CD4-positive, alpha-beta T cell treated with Interleukin-4 for 1 hour (primary cell): Measurements from ENCODE around the gene KIAA1217.
"Not testable (repeated sequence)": the region's sequence is repeated elsewhere in the genome, so short reads cannot be mapped to it uniquely, and the experiment has no call there.

ENCODE experiments used
- DNase-seq, 2 donors: peaks; one replicate each; pipeline ENCODE4 v3.0.0-alpha.2; 2020 to 2022

KIAA1217 gene

GRCh38 chr10:24299578-24300260, 90.8 kb downstream of the KIAA1217 start:
- no peak for DNase-seq

- no peak for DNase-seq
Observed at GRCh38 chr10:24303522-24304310, 94.8 kb downstream of the KIAA1217 start.

DNA sequence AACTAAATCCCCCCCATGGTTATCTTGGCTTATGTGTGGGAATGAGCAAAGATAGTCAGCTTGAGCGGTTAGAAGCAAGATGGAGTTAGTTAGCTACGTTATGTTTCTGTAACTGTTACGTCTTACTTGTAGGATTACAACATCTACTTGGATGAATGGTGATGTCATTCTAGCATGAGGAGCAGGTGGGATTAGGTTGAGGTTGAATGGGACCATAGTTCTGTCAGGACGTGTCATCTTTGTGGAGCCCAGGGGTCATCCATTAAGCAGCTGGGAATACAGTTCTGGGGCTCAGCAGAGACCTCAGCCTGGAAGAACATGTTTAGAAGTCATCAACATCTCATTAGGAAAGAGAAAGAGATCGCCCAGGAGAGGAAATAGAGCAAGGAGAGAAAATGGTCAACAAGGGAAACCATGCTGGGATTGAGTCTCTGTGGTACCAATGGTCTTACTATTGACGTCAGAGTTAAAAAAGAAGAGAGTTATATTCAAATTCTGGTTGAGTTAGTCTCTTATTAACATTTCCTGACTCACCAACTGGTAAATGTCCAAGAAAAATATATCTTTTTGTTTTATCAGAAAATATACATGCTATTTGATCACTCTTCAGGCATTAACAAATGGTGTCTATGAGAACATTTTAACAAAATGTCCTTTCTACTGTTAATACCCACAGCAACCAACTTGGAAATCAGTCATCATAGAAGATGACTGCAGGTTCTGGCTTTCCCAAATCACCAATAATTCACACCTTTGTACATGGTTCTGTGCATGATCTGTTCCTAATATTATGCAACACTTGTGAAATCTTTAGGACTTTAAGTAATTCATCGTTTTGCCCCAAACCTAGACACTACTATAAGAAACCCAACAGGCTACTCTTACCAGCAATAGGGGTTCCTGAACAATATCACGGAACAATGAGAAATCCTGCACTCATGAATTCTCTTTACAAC, 96.9 kb downstream of the KIAA1217 start:
- no peak for DNase-seq

GRCh38 chr10:24306507-24306875, 97.6 kb downstream of the KIAA1217 start:
- DNase-seq = no peak

- DNase-seq = no peak
Observed at GRCh38 chr10:24307116-24307515, 98.2 kb downstream of the KIAA1217 start.

- DNase-seq = no peak
Observed at GRCh38 chr10:24307696-24308485, 99.0 kb downstream of the KIAA1217 start.

- no peak for DNase-seq
Observed at GRCh38 chr10:24310104-24310503, 101.2 kb downstream of the KIAA1217 start.

DNA sequence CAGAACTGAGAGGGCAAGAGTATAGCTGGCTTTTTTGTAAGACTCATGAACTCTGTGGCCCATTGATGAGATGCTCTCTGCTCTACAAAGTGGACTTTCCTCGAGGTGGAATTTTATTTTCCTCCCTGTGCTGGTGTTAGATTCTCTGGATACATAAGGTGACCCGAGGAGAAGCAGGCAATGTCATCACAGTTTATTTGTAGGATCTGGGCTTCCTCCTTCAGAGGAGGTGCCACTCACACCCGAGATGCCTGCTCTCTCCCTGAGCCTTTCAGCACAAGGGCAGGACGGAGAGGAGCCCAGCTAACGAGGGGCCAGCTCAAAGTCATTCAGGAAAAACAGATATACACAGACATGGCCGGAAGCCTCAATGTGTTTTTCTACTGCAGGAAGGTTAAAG, 103.0 kb downstream of the KIAA1217 start:
- DNase-seq = no peak

DNA sequence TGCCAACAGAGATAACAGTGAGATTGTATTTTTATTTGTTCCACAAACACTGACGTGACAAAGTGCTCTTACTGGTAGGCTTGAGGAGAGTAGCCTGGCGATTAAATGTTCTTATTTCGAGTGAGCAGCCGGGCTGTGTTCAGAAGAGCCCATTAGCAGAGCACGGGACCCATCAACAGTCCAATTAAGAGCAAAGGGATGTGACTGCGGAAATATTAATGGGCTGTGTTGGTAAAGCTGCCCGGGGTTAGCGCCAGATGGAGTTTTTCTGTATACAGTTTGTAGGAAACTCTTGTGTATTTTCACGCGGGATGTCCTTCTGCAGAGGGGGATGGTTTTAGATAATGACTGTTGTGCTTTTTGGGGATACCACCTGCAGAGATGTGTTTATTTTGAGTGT, 104.3 kb downstream of the KIAA1217 start:
- no peak for DNase-seq

DNA sequence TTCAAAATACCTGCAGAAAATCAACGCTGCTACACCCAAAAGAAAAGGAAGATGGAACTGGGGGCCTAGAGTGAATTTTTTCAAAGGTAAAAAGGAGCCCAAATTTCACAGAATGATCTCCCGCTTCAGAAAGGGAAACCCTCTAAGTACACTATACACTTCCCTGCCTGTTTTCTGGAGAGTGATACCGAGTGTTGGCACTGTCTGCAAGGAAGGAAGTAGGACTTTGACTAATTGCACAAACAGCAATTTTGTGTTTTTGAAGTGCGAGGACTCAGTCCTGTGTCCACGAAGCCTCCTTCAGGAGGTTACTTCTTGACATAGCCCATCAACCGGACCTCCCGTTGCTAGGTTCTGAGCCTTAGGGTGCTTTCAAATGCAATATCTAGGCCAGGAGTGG, 106.3 kb downstream of the KIAA1217 start:
- DNase-seq = no peak

- DNase-seq = no peak
Observed at GRCh38 chr10:24318517-24318916, 109.6 kb downstream of the KIAA1217 start.

DNA sequence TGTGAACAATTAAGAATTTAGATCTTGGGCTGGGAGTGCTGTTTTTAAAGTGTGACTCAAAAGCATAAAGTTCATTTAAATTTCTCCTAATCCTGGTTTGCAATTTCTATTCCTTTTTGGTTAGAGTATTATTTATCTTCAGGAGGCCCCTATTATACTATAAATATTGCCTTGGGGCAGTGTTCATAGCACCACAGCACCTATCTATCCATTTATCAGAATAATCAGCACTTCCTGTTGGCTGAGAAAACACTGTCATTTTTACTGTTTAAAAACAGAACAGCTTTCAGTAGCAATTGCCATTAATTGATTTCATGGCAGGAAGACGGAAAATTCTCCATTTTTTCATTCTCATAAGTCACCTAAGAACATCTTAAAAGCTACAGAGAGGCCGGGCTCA, 111.4 kb downstream of the KIAA1217 start:
- no peak for DNase-seq

DNA sequence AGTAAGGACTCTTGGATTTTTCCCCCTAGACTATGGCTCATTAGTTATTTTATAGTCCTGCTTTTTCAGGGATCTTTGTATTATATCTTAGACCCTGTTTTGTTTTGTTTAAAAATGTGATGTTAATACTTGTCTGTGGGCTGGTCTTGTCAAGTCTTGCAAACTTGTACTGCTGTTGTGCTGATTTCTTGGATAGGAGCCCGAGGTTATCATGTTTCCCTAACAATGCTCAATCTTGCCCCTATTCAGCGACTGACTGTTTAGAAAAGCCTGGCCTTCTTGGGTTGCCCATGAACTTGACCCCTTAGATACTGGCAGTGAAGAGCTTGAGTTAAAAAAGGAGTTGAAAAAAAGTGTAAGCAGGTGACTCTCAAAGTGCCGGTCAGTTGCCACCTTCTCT, 115.7 kb downstream of the KIAA1217 start:
- DNase-seq = no peak

- DNase-seq = no peak
Observed at GRCh38 chr10:24331457-24331856, 122.5 kb downstream of the KIAA1217 start.

- no peak for DNase-seq
Observed at GRCh38 chr10:24333736-24334135, 124.8 kb downstream of the KIAA1217 start.

GRCh38 chr10:24334279-24334939, 125.5 kb downstream of the KIAA1217 start:
- no peak for DNase-seq

- DNase-seq = not testable (repeated sequence)
Observed at GRCh38 chr10:24337723-24338122, 128.8 kb downstream of the KIAA1217 start.

DNA sequence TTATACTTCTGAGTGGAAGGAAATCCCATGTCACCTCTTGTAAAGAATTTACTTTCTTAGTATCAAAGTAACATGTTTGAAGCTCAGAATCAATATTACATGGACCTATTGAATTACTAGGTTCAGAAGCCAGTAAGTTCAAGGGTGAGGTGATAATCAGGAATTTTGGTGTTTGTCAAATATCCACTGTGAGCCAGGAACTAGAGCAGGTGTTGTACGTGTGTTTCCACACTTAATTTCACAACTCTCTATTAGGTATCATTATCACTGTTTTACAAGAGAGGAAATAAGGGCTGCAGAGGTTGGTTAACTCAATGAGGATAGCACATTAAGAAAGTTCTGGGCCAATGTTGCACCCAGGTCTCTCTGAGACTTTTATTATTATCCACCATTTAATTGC, 130.4 kb downstream of the KIAA1217 start:
- DNase-seq = no peak

DNA sequence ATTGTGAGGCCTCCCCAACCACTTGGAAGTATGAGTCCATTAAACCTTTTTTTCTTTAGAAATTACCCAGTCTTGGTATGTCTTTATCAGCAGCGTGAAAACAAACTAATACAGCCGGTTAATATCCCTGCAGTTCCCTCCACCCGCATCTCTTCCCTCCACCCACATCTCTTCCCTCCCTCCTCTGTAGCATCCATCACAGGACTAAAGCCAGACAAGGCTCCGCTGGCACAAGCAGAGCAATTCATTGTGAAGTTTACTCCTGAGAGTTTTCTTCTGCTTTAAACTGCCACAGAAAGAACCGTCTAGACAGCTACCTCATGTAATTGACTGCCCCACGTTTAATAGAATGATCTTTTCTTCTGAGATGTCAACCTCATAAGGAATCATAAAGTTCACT, 131.5 kb downstream of the KIAA1217 start:
- DNase-seq = no peak

DNA sequence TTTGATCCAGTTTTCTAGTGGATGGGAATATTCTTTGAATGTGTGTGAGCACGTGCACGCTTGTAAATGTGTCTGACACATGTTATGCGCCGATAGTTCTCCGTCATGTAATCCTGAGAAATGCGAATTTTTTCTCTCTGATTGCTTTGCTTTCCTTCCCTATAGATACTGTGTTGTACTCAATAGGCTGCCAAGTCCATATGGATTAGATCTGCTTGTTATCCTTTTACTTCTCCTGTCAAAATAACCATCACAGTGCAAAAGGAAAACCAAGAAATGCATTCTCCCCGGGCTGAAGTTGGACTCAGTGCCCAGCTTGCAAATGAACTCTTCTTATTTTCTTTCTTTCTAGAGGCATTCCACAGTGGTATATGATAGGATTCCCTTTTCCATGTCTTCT, 131.9 kb downstream of the KIAA1217 start:
- no peak for DNase-seq

- no peak for DNase-seq
Observed at GRCh38 chr10:24341371-24341770, 132.4 kb downstream of the KIAA1217 start.

DNA sequence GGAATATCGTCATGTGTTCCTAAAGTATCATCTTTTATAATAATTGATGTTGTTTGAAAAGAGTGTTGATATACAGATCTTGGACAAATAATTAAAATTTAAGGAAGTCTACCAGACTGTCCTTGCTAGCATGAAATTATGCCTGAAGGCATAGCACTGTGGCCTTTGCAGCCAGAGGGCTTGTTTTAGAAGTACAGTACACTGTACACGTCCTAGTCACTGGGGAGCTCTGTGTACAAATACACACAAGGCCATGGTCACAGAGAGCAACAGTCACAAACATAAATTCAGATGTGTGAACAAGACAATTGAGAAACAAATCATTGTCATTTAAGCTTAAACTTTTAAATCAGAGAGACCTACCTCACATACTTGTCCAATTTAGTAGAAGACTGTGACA, 133.0 kb downstream of the KIAA1217 start:
- no peak for DNase-seq
